ENCODE data around the gene FBXO42.

DNA sequence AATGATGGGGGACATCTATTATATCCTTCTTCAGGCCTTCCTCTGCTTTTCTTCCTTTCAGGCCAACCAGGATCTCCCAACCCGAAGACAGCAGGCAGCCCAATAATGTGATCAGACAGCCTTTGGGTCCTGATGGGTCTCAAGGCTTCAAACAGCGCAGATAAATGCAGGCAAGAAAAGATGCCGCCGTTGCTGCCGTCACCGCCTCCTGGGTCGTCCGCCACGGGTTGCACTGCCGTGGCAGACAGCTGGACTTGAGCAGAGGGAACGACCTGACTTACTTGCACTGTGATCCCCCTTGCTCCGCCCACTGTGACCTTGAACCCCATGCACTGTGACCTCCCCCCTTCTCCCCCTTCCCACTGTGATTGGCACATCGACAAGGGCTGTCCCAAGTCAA, 42.7 kb upstream of the FBXO42 start:
- no peak for TF ChIP-seq KDM5A (IDR thresholded peaks at IDR 0.05; ENCODE audit: borderline replicate concordance, low read length)
- TF ChIP-seq BORCS8-MEF2B (CRISPR knock-in tag; IDR thresholded peaks at IDR 0.05): no peak
- TF ChIP-seq, protein P1, sequence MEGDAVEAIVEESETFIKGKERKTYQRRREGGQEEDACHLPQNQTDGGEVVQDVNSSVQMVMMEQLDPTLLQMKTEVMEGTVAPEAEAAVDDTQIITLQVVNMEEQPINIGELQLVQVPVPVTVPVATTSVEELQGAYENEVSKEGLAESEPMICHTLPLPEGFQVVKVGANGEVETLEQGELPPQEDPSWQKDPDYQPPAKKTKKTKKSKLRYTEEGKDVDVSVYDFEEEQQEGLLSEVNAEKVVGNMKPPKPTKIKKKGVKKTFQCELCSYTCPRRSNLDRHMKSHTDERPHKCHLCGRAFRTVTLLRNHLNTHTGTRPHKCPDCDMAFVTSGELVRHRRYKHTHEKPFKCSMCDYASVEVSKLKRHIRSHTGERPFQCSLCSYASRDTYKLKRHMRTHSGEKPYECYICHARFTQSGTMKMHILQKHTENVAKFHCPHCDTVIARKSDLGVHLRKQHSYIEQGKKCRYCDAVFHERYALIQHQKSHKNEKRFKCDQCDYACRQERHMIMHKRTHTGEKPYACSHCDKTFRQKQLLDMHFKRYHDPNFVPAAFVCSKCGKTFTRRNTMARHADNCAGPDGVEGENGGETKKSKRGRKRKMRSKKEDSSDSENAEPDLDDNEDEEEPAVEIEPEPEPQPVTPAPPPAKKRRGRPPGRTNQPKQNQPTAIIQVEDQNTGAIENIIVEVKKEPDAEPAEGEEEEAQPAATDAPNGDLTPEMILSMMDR (CRISPR knock-in tag; IDR thresholded peaks at IDR 0.05): no peak
- no peak for TF ChIP-seq REL (CRISPR knock-in tag; conservative IDR thresholded peaks at IDR 0.05)
- TF ChIP-seq EP300 (IDR thresholded peaks at IDR 0.05; ENCODE audit: low read depth in 2 of 2, low read length in 2 of 2): no peak
- no peak for TF ChIP-seq EP300 (CRISPR knock-in tag; IDR thresholded peaks at IDR 0.05; ENCODE audit: borderline replicate concordance)
- no peak for TF ChIP-seq ZNF747 (CRISPR knock-in tag; IDR thresholded peaks at IDR 0.05; ENCODE audit: borderline replicate concordance)
- TF ChIP-seq PITX1 (CRISPR knock-in tag; IDR thresholded peaks at IDR 0.05): no peak
- TF ChIP-seq REST (IDR thresholded peaks at IDR 0.05; ENCODE audit: borderline replicate concordance in 1 of 2, low read depth in 1 of 2, low read length in 2 of 2): no peak
- no peak for TF ChIP-seq ESRRA (CRISPR knock-in tag; IDR thresholded peaks at IDR 0.05; ENCODE audit: low read depth)
- no peak for TF ChIP-seq MZF1 (CRISPR knock-in tag; IDR thresholded peaks at IDR 0.05; ENCODE audit: borderline replicate concordance)
- TF ChIP-seq, protein P2, sequence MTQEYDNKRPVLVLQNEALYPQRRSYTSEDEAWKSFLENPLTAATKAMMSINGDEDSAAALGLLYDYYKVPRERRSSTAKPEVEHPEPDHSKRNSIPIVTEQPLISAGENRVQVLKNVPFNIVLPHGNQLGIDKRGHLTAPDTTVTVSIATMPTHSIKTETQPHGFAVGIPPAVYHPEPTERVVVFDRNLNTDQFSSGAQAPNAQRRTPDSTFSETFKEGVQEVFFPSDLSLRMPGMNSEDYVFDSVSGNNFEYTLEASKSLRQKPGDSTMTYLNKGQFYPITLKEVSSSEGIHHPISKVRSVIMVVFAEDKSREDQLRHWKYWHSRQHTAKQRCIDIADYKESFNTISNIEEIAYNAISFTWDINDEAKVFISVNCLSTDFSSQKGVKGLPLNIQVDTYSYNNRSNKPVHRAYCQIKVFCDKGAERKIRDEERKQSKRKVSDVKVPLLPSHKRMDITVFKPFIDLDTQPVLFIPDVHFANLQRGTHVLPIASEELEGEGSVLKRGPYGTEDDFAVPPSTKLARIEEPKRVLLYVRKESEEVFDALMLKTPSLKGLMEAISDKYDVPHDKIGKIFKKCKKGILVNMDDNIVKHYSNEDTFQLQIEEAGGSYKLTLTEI (CRISPR knock-in tag; conservative IDR thresholded peaks at IDR 0.05): no peak
- TF ChIP-seq, protein P3, sequence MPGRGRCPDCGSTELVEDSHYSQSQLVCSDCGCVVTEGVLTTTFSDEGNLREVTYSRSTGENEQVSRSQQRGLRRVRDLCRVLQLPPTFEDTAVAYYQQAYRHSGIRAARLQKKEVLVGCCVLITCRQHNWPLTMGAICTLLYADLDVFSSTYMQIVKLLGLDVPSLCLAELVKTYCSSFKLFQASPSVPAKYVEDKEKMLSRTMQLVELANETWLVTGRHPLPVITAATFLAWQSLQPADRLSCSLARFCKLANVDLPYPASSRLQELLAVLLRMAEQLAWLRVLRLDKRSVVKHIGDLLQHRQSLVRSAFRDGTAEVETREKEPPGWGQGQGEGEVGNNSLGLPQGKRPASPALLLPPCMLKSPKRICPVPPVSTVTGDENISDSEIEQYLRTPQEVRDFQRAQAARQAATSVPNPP (CRISPR knock-in tag; IDR thresholded peaks at IDR 0.05): no peak
- TF ChIP-seq MAZ (IDR thresholded peaks at IDR 0.05; ENCODE audit: borderline replicate concordance, low read depth, low read length): no peak
- TF ChIP-seq MAZ (CRISPR knock-in tag; IDR thresholded peaks at IDR 0.05; ENCODE audit: low read depth): no peak
